ENCODE results near the gene HSBP1. TPM values are rescaled to one million over a fixed set of nuclear protein-coding genes. Genes with fewer than 3 reads are reported as not detected.

Gene HSBP1
- total RNA-seq, 1 experiment from 2014 or later = 163 TPM

DNA sequence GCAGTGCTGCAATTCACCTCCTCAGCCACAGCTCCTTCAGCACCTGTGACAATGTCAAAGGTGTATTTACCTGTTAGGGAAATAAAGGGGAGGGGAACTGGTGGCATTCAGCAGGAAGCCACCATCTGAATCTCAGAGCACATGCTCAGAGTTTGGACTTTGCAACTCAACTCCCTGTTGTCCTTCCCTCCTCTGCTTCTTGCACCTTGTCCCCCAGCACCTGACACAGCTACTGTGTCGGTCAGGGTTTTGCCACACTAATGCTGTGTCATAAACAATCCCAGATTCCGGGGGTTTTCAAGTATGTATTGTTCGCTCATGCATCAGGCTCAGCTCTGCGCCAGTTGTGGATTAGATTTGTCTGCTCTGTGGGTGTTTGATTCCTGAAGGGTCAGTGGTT is 43.7 kb downstream of the HSBP1 start:
- no TSS peak for BruUV-seq (replicated peaks)
- intact Hi-C loops (cut with micrococcal nuclease; ENCODE audit: unreplicated experiment) = no loop called here
- Histone ChIP-seq H3K36me3 (ENCODE audit: insufficient read depth, low read length, poor library complexity, severe bottlenecking) (no peaks in the 10 kb centered on the region), H3K9me3 (ENCODE audit: low read depth, low read length, poor library complexity, severe bottlenecking) (no peaks in the 10 kb centered on the region), H3K27me3 (replicated peaks; ENCODE audit: insufficient read depth, low read depth, low read length, poor library complexity) (no peaks in the 10 kb centered on the region), H3K4me3 (ENCODE audit: low read depth, low read length, poor library complexity, severe bottlenecking) (no peak overlapping the region), H3K4me1 (ENCODE audit: insufficient read depth, low read length, poor library complexity, severe bottlenecking) (no peaks in the 10 kb centered on the region), H3K27ac (ENCODE audit: low read depth, low read length, poor library complexity, severe bottlenecking) (no peak overlapping the region)
- DNase-seq (ENCODE audit: low spot score) = no peak
- CTCF ChIA-PET = interaction anchor here (0.5 kb wide), 1 partner anchor 106 kb away, joined by 9 read pairs; no protein-coding TSS in a partner anchor
- POLR2A ChIA-PET (ENCODE audit: low non-redundant PET) = no interaction called here
- TF ChIP-seq, protein P1, sequence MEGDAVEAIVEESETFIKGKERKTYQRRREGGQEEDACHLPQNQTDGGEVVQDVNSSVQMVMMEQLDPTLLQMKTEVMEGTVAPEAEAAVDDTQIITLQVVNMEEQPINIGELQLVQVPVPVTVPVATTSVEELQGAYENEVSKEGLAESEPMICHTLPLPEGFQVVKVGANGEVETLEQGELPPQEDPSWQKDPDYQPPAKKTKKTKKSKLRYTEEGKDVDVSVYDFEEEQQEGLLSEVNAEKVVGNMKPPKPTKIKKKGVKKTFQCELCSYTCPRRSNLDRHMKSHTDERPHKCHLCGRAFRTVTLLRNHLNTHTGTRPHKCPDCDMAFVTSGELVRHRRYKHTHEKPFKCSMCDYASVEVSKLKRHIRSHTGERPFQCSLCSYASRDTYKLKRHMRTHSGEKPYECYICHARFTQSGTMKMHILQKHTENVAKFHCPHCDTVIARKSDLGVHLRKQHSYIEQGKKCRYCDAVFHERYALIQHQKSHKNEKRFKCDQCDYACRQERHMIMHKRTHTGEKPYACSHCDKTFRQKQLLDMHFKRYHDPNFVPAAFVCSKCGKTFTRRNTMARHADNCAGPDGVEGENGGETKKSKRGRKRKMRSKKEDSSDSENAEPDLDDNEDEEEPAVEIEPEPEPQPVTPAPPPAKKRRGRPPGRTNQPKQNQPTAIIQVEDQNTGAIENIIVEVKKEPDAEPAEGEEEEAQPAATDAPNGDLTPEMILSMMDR (conservative IDR thresholded peaks at IDR 0.05; ENCODE audit: low read depth, low read length) = no peak
- no peak for TF ChIP-seq EZH2 (IDR thresholded peaks at IDR 0.05; ENCODE audit: borderline replicate concordance, low read depth, low read length, poor library complexity, severe bottlenecking)

DNA sequence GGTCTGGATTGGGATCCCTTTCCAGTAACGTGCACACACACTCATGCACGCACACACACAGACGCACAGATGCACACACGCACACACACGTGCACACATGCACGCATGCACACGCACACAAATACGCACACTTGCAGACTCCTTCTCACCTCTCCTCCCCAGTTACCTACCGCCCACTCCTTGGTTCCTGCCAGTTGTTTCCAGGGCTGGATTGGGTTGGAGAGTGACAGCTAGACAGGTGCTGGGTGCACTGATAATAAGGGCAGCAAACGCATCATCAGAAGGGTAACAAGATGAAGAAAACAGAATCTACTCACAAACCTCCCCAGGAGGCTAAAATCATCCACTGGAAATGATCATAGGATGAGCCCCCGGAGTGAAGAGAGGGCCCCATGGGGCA is 45.0 kb downstream of the HSBP1 start:
- Histone ChIP-seq H3K27ac (ENCODE audit: low read depth, low read length, poor library complexity, severe bottlenecking) (no peak overlapping the region), H3K4me3 (ENCODE audit: low read depth, low read length, poor library complexity, severe bottlenecking) (no peak overlapping the region), H3K4me1 (ENCODE audit: insufficient read depth, low read length, poor library complexity, severe bottlenecking) (no peaks in the 10 kb centered on the region), H3K9me3 (ENCODE audit: low read depth, low read length, poor library complexity, severe bottlenecking) (no peaks in the 10 kb centered on the region), H3K27me3 (replicated peaks; ENCODE audit: insufficient read depth, low read depth, low read length, poor library complexity) (no peaks in the 10 kb centered on the region), H3K36me3 (ENCODE audit: insufficient read depth, low read length, poor library complexity, severe bottlenecking) (no peaks in the 10 kb centered on the region)
- ChIA-PET POLR2A (ENCODE audit: low non-redundant PET) (no interaction called here), CTCF (no interaction called here)
- no TSS peak for BruUV-seq (replicated peaks)
- TF ChIP-seq, protein P1 (conservative IDR thresholded peaks at IDR 0.05; ENCODE audit: low read depth, low read length) = no peak
- TF ChIP-seq EZH2 (IDR thresholded peaks at IDR 0.05; ENCODE audit: borderline replicate concordance, low read depth, low read length, poor library complexity, severe bottlenecking) = no peak
- intact Hi-C loops (cut with micrococcal nuclease; ENCODE audit: unreplicated experiment) = no loop called here
- no peak for DNase-seq (ENCODE audit: low spot score)

DNA sequence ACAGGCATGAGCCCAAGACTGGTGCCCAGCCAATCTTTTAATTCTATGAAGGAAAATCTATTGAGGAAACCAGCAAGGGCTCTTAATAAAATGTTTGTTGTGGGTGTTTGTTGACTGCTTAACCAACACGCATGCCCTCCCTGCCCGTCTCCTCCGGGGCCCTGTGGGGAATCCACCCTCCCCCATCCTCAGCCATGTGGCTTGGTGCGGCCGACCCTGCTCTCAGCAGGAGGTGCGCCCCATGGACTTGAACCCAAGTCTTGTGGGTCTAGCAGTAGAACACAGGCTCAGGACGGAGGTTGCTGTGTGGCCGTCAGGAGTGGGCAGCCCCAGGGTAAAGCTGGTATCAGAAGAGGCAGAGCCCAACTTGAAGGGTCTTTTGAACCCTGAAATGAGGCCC is 46.1 kb downstream of the HSBP1 start:
- Histone ChIP-seq H3K9me3 (ENCODE audit: low read depth, low read length, poor library complexity, severe bottlenecking) (no peaks in the 10 kb centered on the region), H3K27ac (ENCODE audit: low read depth, low read length, poor library complexity, severe bottlenecking) (no peak overlapping the region), H3K27me3 (replicated peaks; ENCODE audit: insufficient read depth, low read depth, low read length, poor library complexity) (peaks cover 8% of the 10 kb centered on the region), H3K4me3 (ENCODE audit: low read depth, low read length, poor library complexity, severe bottlenecking) (no peak overlapping the region), H3K36me3 (ENCODE audit: insufficient read depth, low read length, poor library complexity, severe bottlenecking) (no peaks in the 10 kb centered on the region), H3K4me1 (ENCODE audit: insufficient read depth, low read length, poor library complexity, severe bottlenecking) (no peaks in the 10 kb centered on the region)
- ChIA-PET CTCF (no interaction called here), POLR2A (ENCODE audit: low non-redundant PET) (no interaction called here)
- no peak for DNase-seq (ENCODE audit: low spot score)
- intact Hi-C loops (cut with micrococcal nuclease; ENCODE audit: unreplicated experiment) = no loop called here
- no TSS peak for BruUV-seq (replicated peaks)
- TF ChIP-seq, protein P1 (conservative IDR thresholded peaks at IDR 0.05; ENCODE audit: low read depth, low read length) = no peak
- no peak for TF ChIP-seq EZH2 (IDR thresholded peaks at IDR 0.05; ENCODE audit: borderline replicate concordance, low read depth, low read length, poor library complexity, severe bottlenecking)
